SK-N-SH (cell line): ENCODE results near the gene CCDC197. TPM values are rescaled to one million over a fixed set of nuclear protein-coding genes. Genes with fewer than 3 reads are reported as not detected.
A peak's percentile ranks its signal among the peaks of the same experiment; 100 is the strongest.

Experiments used
- CTCF ChIA-PET: fragments of 300-600, 350-600 bp; formaldehyde crosslinking; extraction: SDS; loops from one replicate; lab custom pipeline; 2021; lab: Yijun Ruan, JAX
- POLR2A ChIA-PET: fragments of 350-600 bp; sonication (Branson Sonifier 250); formaldehyde crosslinking; extraction: SDS; loops from one replicate; lab custom pipeline; 2020; ENCODE audit warnings: antibody characterized with exemption, inconsistent platforms; lab: Yijun Ruan, JAX
- DNase-seq: peaks from one replicate; pipeline ENCODE4 v3.0.0; 2012
- H2AFZ ChIP-seq: fragments of 200-600 bp; sonication (generic); 2 replicates; pipeline ENCODE4 v1.8.1; 2016; ENCODE audit warnings: antibody characterized with exemption, mild to moderate bottlenecking, low read depth
- H3F3A ChIP-seq: fragments of 200-600 bp; sonication (generic); replicated peaks from 2 replicates; pipeline ENCODE3; 2016; ENCODE audit warnings: antibody characterized with exemption, mild to moderate bottlenecking; ENCODE audit not compliant: insufficient read depth
- H3K27ac ChIP-seq, 2 experiments: fragments of 200-500 bp in 1 of 2; fragments of 200-600 bp in 1 of 2; sonication (Bioruptor generic) in 1 of 2; sonication (generic), shearing (Covaris generic) in 1 of 2; 2 replicates each; pipeline versions ENCODE4 v1.5.1 to v1.6.1; 2014 to 2016; ENCODE audit warnings: low read depth in 2 of 2, inconsistent platforms in 1 of 2, low read length in 1 of 2, mild to moderate bottlenecking in 1 of 2, mixed read lengths in 1 of 2
- H3K27me3 ChIP-seq: fragments of 200-600 bp; sonication (generic), shearing (Covaris generic); 2 replicates; pipeline ENCODE4 v1.6.1; 2016; ENCODE audit warnings: mixed run types; ENCODE audit not compliant: insufficient read depth
- H3K36me3 ChIP-seq, 2 experiments: fragments of 200-500 bp in 1 of 2; fragments of 200-600 bp in 1 of 2; sonication (Bioruptor generic) in 1 of 2; sonication (generic) in 1 of 2; replicated peaks in 1 of 2; 2 replicates each; pipeline versions ENCODE3 to v1.5.1; 2014 to 2016; ENCODE audit warnings: low read length in 1 of 2, mild to moderate bottlenecking in 1 of 2; ENCODE audit not compliant: insufficient read depth in 2 of 2, control insufficient read depth in 1 of 2
- H3K4me1 ChIP-seq, 2 experiments: fragments of 200-500 bp in 1 of 2; fragments of 200-600 bp in 1 of 2; sonication (Bioruptor generic) in 1 of 2; sonication (generic), shearing (Covaris generic) in 1 of 2; 2 replicates each; pipeline versions ENCODE4 v1.5.1 to v1.6.1; 2014 to 2016; ENCODE audit warnings: low read depth in 1 of 2, low read length in 1 of 2, mixed run types in 1 of 2; ENCODE audit not compliant: insufficient read depth in 2 of 2, control insufficient read depth in 1 of 2
- H3K4me2 ChIP-seq: fragments of 200-600 bp; sonication (generic), shearing (Covaris generic); 2 replicates; pipeline ENCODE4 v1.6.1; 2017; ENCODE audit warnings: mixed run types
- H3K4me3 ChIP-seq, 2 experiments: fragments of 200-500 bp in 1 of 2; fragments of 200-600 bp in 1 of 2; sonication (Bioruptor generic) in 1 of 2; sonication (generic), shearing (Covaris generic) in 1 of 2; 2 replicates each; pipeline versions ENCODE4 v1.5.1 to v1.8.1; 2014 to 2016; ENCODE audit warnings: low read depth in 2 of 2, inconsistent platforms in 1 of 2, low read length in 1 of 2, mild to moderate bottlenecking in 1 of 2, mixed read lengths in 1 of 2, moderate library complexity in 1 of 2
- H3K79me2 ChIP-seq: fragments of 200-600 bp; sonication (generic); 2 replicates; pipeline ENCODE4 v1.8.1; 2017; ENCODE audit warnings: mild to moderate bottlenecking; ENCODE audit not compliant: insufficient read depth
- H3K9ac ChIP-seq: fragments of 200-600 bp; sonication (generic); 2 replicates; pipeline ENCODE4 v1.6.1; 2017; ENCODE audit warnings: mixed run types
- H3K9me2 ChIP-seq: fragments of 200-600 bp; sonication (generic); 2 replicates; pipeline ENCODE4 v1.6.1; 2017; ENCODE audit warnings: mixed run types
- H3K9me3 ChIP-seq: fragments of 200-600 bp; sonication (generic); 2 replicates; pipeline ENCODE4 v1.6.1; 2017; ENCODE audit warnings: mixed run types, mild to moderate bottlenecking, moderate library complexity
- H4K20me1 ChIP-seq: fragments of 200-600 bp; sonication (generic); 2 replicates; pipeline ENCODE4 v1.6.1; 2017; ENCODE audit warnings: mild to moderate bottlenecking, mixed run types; ENCODE audit not compliant: insufficient read depth
- CHD2 ChIP-seq: fragments of 150-350 bp; IDR thresholded peaks from 2 replicates; pipeline ENCODE4 v1.6.1; 2018; ENCODE audit warnings: low read length; ENCODE audit not compliant: partially characterized antibody
- ELF1 ChIP-seq: IDR thresholded peaks from 2 replicates; pipeline ENCODE4 v1.4.0; 2012
- EZH2phosphoT487 ChIP-seq: fragments of 200-600 bp; sonication (generic); IDR thresholded peaks from 2 replicates; pipeline ENCODE4 v1.6.1; 2017; ENCODE audit warnings: low read depth, mixed run types, mild to moderate bottlenecking, antibody characterized with exemption, moderate library complexity, borderline replicate concordance
- FOSL2 ChIP-seq: IDR thresholded peaks from 2 replicates; pipeline ENCODE4 v1.4.0; 2012; ENCODE audit warnings: low read depth, mild to moderate bottlenecking, moderate library complexity, borderline replicate concordance
- FOXJ3 ChIP-seq: sonication (generic); formaldehyde crosslinking; IDR thresholded peaks from 2 replicates; pipeline ENCODE4 v1.5.1; 2020; ENCODE audit warnings: mild to moderate bottlenecking, missing genetic modification reagents
- IRF3 ChIP-seq: fragments of 150-350 bp; IDR thresholded peaks from 2 replicates; pipeline ENCODE4 v1.6.1; 2016; ENCODE audit warnings: mild to moderate bottlenecking, low read depth, low read length
- JUND ChIP-seq: IDR thresholded peaks from 2 replicates; pipeline ENCODE4 v1.4.0; 2012
- MAX ChIP-seq: IDR thresholded peaks from 2 replicates; pipeline ENCODE4 v1.4.0; 2012; ENCODE audit warnings: low read depth
- MEF2A ChIP-seq: IDR thresholded peaks from 2 replicates; pipeline ENCODE4 v1.4.0; 2012; ENCODE audit warnings: low read depth, borderline replicate concordance
- MXI1 ChIP-seq: IDR thresholded peaks from 2 replicates; pipeline ENCODE4 v1.6.1; 2012; ENCODE audit warnings: mild to moderate bottlenecking, low read depth, low read length, improper control_type of control experiment
- PBX3 ChIP-seq: IDR thresholded peaks from 2 replicates; pipeline ENCODE4; 2012
- POLR2AphosphoS5 ChIP-seq: IDR thresholded peaks from 2 replicates; pipeline ENCODE4 v1.6.1; 2012; ENCODE audit warnings: low read depth, low read length
- RCOR1 ChIP-seq: fragments of 150-350 bp; IDR thresholded peaks from 2 replicates; pipeline ENCODE4 v1.6.1; 2017; ENCODE audit warnings: antibody characterized with exemption, low read length
- TAF1 ChIP-seq: IDR thresholded peaks from 2 replicates; pipeline ENCODE4 v1.6.1; 2012; ENCODE audit warnings: low read depth, mild to moderate bottlenecking, low read length, moderate library complexity, borderline replicate concordance
- TCF12 ChIP-seq: IDR thresholded peaks from 2 replicates; pipeline ENCODE4 v1.4.0; 2012
- USF2 ChIP-seq: fragments of 150-350 bp; IDR thresholded peaks from 2 replicates; pipeline ENCODE4 v1.6.1; 2017; ENCODE audit warnings: antibody characterized with exemption, low read length, low read depth, borderline replicate concordance
- YY1 ChIP-seq: IDR thresholded peaks from 2 replicates; pipeline ENCODE4 v1.4.0; 2012; ENCODE audit warnings: low read depth, mild to moderate bottlenecking
- ZBTB33 ChIP-seq: IDR thresholded peaks from 2 replicates; pipeline ENCODE4 v1.4.0; 2012; ENCODE audit warnings: low read depth, borderline replicate concordance
- WGBS: methylation state at CpG from one replicate; pipeline ENCODE4 v1.1.6; 2017; ENCODE audit warnings: low lambda C conversion rate; 5-methylcytosine and 5-hydroxymethylcytosine counted together
- polyA plus RNA-seq, 3 experiments: library from polyadenylated mRNA; depleted of rRNA; stranded (reverse); fragments of >200 nt; gene quantifications; 2 replicates each; pipeline ENCODE4 v1.2.3, GENCODE V29; 2012

The CCDC197 gene
- polyA plus RNA-seq, 1 of the 3 experiments (the other 2 are of a cell fraction): not detected

- no peak within 1 kb of the TSS; a peak in 1 of 4 replicates for H3K27ac ChIP-seq
- no peaks in the 10 kb centered on the region for H3K9me2 ChIP-seq
- H3K36me3 ChIP-seq: no peaks in the 10 kb centered on the region
- H3K9ac ChIP-seq: peak within 1 kb of the TSS; percentile 69
- no peaks in the 10 kb centered on the region for H3K79me2 ChIP-seq
- ChIA-PET POLR2A (no interaction called here), CTCF (interaction anchor here (0.7 to 1.8 kb wide), 7 partner anchors 10 to 110 kb away, joined by 3 to 8 read pairs (median 4); no protein-coding TSS in a partner anchor)
- no peaks in the 10 kb centered on the region for H3K9me3 ChIP-seq
- DNase-seq: peak; percentile 100
- no peaks in the 10 kb centered on the region for H3F3A ChIP-seq
- H3K27me3 ChIP-seq: no peaks in the 10 kb centered on the region
- peaks cover 0 to 8% of the 10 kb centered on the region in 2 experiments; a peak in 1 of 4 replicates for H3K4me1 ChIP-seq
- peak within 1 kb of the TSS; percentile 55 to 65 for H3K4me3 ChIP-seq
- TF ChIP-seq TAF1 (peak; percentile 22; the same call in 1 of the 2 replicates), EZH2phosphoT487 (no peak), FOXJ3 (no peak), YY1 (no peak), TCF12 (no peak), IRF3 (peak; percentile 74), MEF2A (no peak), POLR2AphosphoS5 (no peak), ELF1 (no peak), MXI1 (0 out of 2 replicates have a peak, but pooled peaks have one; percentile 21), JUND (no peak), ZBTB33 (no peak), PBX3 (peak; percentile 100), MAX (peak; percentile 70; the same call in 1 of the 2 replicates), USF2 (peak; percentile 42; the same call in 1 of the 2 replicates), CHD2 (peak; percentile 90), FOSL2 (no peak), RCOR1 (peak; percentile 39; the same call in 1 of the 2 replicates)
- H2AFZ ChIP-seq: peak within 1 kb of the TSS; percentile 84; the same call in 1 of the 2 replicates
- no peaks in the 10 kb centered on the region for H4K20me1 ChIP-seq
- 3% methylated on average over 28 of the region's 74 CpGs for WGBS
- H3K4me2 ChIP-seq: peak within 1 kb of the TSS; percentile 85
These were observed 29.2 kb downstream of the CCDC197 start, which contains the start of gene OTUB2 for GRCh38 chr14:94026173-94026888. Gene OTUB2, plus strand, starts transcription at chr14:94026340. Its CDS starts 198 bp downstream, at chr14:94026538.
